Smooth muscle cell (in vitro differentiated cells): ENCODE results near the gene CCDC9B. TPM values are rescaled to one million over a fixed set of nuclear protein-coding genes. Genes with fewer than 3 reads are reported as not detected.

Experiments
- DNase-seq: peaks from one replicate; lab custom pipeline; 2025; ENCODE audit not compliant: unreplicated experiment; lab: John Stamatoyannopoulos, UW
- H2AFZ ChIP-seq: fragments of 200-600 bp; sonication (generic); 2 replicates; pipeline ENCODE4 v1.6.0; 2016; ENCODE audit warnings: antibody characterized with exemption, low read depth, mild to moderate bottlenecking
- H3F3A ChIP-seq: fragments of 200-600 bp; sonication (generic); 2 replicates; pipeline ENCODE4 v1.6.0; 2017; ENCODE audit warnings: antibody characterized with exemption, low read depth
- H3K27ac ChIP-seq: fragments of 200-600 bp; sonication (generic); 2 replicates; pipeline ENCODE4 v1.5.1; 2016; ENCODE audit warnings: low read depth, mild to moderate bottlenecking
- H3K27me3 ChIP-seq: fragments of 200-600 bp; sonication (generic); 2 replicates; pipeline ENCODE4 v1.6.1; 2016; ENCODE audit warnings: low read depth, mild to moderate bottlenecking
- H3K36me3 ChIP-seq: fragments of 200-600 bp; sonication (generic); 2 replicates; pipeline ENCODE4 v1.5.1; 2016; ENCODE audit warnings: low read depth
- H3K4me1 ChIP-seq: fragments of 200-600 bp; sonication (generic); 2 replicates; pipeline ENCODE4 v1.5.1; 2016; ENCODE audit warnings: low read depth
- H3K4me2 ChIP-seq: fragments of 200-600 bp; sonication (generic); 2 replicates; pipeline ENCODE4 v1.6.0; 2016; ENCODE audit warnings: mild to moderate bottlenecking
- H3K4me3 ChIP-seq: fragments of 200-600 bp; sonication (generic); 2 replicates; pipeline ENCODE4 v1.5.1; 2016; ENCODE audit warnings: mild to moderate bottlenecking
- H3K79me2 ChIP-seq: fragments of 200-600 bp; sonication (generic); 2 replicates; pipeline ENCODE4 v1.6.0; 2016; ENCODE audit warnings: low read depth, mild to moderate bottlenecking
- H3K9ac ChIP-seq: fragments of 200-600 bp; sonication (generic); 2 replicates; pipeline ENCODE4 v1.6.0; 2016; ENCODE audit warnings: low read depth
- H3K9me3 ChIP-seq: fragments of 200-600 bp; sonication (generic); replicated peaks from 2 replicates; pipeline ENCODE4 v1.5.1; 2016; ENCODE audit warnings: low read depth
- H4K20me1 ChIP-seq: fragments of 200-600 bp; sonication (generic); 2 replicates; pipeline ENCODE4 v1.6.0; 2016; ENCODE audit warnings: low read depth
- CTCF ChIP-seq: fragments of 200-600 bp; sonication (generic); IDR thresholded peaks from 2 replicates; pipeline ENCODE4 v1.5.1; 2017; ENCODE audit warnings: borderline replicate concordance, mild to moderate bottlenecking, antibody characterized with exemption; ENCODE audit not compliant: insufficient read depth, poor library complexity, severe bottlenecking
- WGBS: methylation state at CpG from one replicate; pipeline ENCODE4 v1.1.7; 2016; ENCODE audit warnings: low lambda C conversion rate; 5-methylcytosine and 5-hydroxymethylcytosine counted together
- polyA plus RNA-seq: library from polyadenylated mRNA; unstranded; fragments of >200 nt; fragmentation: Nextera tagmentation; extraction: Ambion mirVana; gene quantifications from 2 replicates; pipeline ENCODE4 v1.2.1, GENCODE V29; 2016
- total RNA-seq: library from RNA; depleted of rRNA; stranded (reverse); fragments of >200 nt; gene quantifications from 2 replicates; pipeline ENCODE4 v1.2.3, GENCODE V29; 2014

The CCDC9B gene
- total and polyA plus RNA-seq, 2 experiments from 2014 or later: 0.97 to 3.8 TPM

GRCh38 chr15:40301467-40302179 lies 39.1 kb downstream of the CCDC9B start:
- H3K4me3 ChIP-seq: no peak overlapping the region
- no peak overlapping the region for H3K27ac ChIP-seq
- no peak for DNase-seq
- no peak overlapping the region for H3K9ac ChIP-seq
- peaks cover 9% of the 10 kb centered on the region for H3K4me1 ChIP-seq
- no peaks in the 10 kb centered on the region for H3K9me3 ChIP-seq
- H2AFZ ChIP-seq: no peak overlapping the region
- peak overlapping the region; percentile 83 for H3K4me2 ChIP-seq
- H3K79me2 ChIP-seq: no peaks in the 10 kb centered on the region
- H4K20me1 ChIP-seq: no peaks in the 10 kb centered on the region
- no peaks in the 10 kb centered on the region for H3F3A ChIP-seq
- TF ChIP-seq CTCF: no peak
- 26% methylated on average over 12 of the region's 12 CpGs for WGBS
- H3K36me3 ChIP-seq: no peaks in the 10 kb centered on the region
- H3K27me3 ChIP-seq: peaks cover 24% of the 10 kb centered on the region

GRCh38 chr15:40300771-40301170 lies 40.0 kb downstream of the CCDC9B start:
- no peaks in the 10 kb centered on the region for H3K36me3 ChIP-seq
- peaks cover 20% of the 10 kb centered on the region for H3K27me3 ChIP-seq
- H3K9me3 ChIP-seq: no peaks in the 10 kb centered on the region
- no peak overlapping the region for H2AFZ ChIP-seq
- peaks cover 9% of the 10 kb centered on the region for H3K4me1 ChIP-seq
- DNase-seq: no peak
- H3K79me2 ChIP-seq: no peaks in the 10 kb centered on the region
- no peak overlapping the region for H3K4me2 ChIP-seq
- H3F3A ChIP-seq: no peaks in the 10 kb centered on the region
- no peak for TF ChIP-seq CTCF
- no peak overlapping the region for H3K27ac ChIP-seq
- 91% methylated on average over 2 of the region's 2 CpGs for WGBS
- no peak overlapping the region for H3K4me3 ChIP-seq
- no peaks in the 10 kb centered on the region for H4K20me1 ChIP-seq
- H3K9ac ChIP-seq: no peak overlapping the region

GRCh38 chr15:40300367-40300766 lies 40.4 kb downstream of the CCDC9B start:
- DNase-seq: no peak
- no peak overlapping the region for H3K9ac ChIP-seq
- no peak overlapping the region for H3K4me2 ChIP-seq
- no peaks in the 10 kb centered on the region for H3K79me2 ChIP-seq
- no peak overlapping the region for H2AFZ ChIP-seq
- H3F3A ChIP-seq: no peaks in the 10 kb centered on the region
- no peak for TF ChIP-seq CTCF
- H3K9me3 ChIP-seq: no peaks in the 10 kb centered on the region
- 96% methylated on average over 2 of the region's 2 CpGs for WGBS
- H3K27ac ChIP-seq: no peak overlapping the region
- H3K36me3 ChIP-seq: no peaks in the 10 kb centered on the region
- no peak overlapping the region for H3K4me3 ChIP-seq
- H4K20me1 ChIP-seq: no peaks in the 10 kb centered on the region
- peaks cover 9% of the 10 kb centered on the region for H3K4me1 ChIP-seq
- peaks cover 18% of the 10 kb centered on the region for H3K27me3 ChIP-seq
